ENCODE data around the gene NCAN.
A peak's percentile ranks its signal among the peaks of the same experiment; 100 is the strongest.
"Not testable (repeated sequence)": the region's sequence is repeated elsewhere in the genome, so short reads cannot be mapped to it uniquely, and the experiment has no call there.

Gene NCAN

DNA sequence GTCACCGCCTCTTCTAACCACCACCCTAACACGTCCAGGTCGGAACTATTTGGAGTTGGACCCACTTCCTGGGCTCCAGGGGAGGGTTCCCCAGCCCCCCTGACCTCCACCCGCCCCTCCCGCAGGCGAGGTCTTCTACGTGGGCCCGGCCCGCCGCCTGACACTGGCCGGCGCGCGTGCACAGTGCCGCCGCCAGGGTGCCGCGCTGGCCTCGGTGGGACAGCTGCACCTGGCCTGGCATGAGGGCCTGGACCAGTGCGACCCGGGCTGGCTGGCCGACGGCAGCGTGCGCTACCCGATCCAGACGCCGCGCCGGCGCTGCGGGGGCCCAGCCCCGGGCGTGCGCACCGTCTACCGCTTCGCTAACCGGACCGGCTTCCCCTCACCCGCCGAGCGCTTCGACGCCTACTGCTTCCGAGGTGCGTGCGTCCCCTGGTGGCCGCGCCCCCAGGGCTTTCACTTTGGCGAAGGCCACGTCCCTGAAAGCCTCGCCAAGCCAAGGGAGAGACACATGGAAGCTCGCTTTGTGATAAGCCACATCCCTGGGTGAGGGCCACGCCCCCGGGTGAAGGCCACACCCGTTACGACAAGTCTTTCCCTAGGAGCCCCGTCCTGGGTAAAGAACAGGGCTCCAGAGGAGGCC lies 13.2 kb downstream of the NCAN start:
- peak; percentile 100 for DNase-seq (ENCODE audit: low spot score)

DNA sequence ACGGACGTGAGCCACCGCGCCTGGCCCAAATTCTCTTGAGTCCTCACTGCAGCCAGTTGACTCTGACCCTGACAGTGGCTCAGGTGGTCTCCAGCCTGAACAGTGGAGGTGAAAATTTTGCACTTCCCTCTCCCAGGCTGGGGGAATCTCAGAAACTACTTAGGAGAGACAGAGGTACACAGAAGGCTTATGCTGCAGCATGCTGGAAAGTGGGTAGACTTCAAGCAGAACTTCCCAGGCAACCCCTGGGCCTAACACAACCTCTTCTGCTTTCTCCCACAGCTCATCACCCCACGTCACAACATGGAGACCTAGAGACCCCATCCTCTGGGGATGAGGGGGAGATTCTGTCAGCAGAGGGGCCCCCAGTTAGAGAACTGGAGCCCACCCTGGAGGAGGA lies 14.4 kb downstream of the NCAN start:
- no peak for DNase-seq (ENCODE audit: low spot score)

DNA sequence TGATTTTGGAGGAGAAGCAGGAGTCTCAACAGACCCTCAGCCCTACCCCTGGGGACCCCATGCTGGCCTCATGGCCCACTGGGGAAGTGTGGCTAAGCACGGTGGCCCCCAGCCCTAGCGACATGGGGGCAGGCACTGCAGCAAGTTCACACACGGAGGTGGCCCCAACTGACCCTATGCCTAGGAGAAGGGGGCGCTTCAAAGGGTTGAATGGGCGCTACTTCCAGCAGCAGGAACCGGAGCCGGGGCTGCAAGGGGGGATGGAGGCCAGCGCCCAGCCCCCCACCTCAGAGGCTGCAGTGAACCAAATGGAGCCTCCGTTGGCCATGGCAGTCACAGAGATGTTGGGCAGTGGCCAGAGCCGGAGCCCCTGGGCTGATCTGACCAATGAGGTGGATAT lies 14.9 kb downstream of the NCAN start:
- no peak for DNase-seq (ENCODE audit: low spot score)

DNA sequence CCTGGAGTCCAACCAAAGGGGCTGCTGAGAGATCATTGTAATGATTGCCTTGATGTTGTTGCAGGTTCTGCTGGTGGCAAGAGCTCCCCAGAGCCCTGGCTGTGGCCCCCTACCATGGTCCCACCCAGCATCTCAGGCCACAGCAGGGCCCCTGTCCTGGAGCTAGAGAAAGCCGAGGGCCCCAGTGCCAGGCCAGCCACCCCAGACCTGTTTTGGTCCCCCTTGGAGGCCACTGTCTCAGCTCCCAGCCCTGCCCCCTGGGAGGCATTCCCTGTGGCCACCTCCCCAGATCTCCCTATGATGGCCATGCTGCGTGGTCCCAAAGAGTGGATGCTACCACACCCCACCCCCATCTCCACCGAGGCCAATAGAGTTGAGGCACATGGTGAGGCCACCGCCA lies 15.5 kb downstream of the NCAN start:
- DNase-seq (ENCODE audit: low spot score): no peak

DNA sequence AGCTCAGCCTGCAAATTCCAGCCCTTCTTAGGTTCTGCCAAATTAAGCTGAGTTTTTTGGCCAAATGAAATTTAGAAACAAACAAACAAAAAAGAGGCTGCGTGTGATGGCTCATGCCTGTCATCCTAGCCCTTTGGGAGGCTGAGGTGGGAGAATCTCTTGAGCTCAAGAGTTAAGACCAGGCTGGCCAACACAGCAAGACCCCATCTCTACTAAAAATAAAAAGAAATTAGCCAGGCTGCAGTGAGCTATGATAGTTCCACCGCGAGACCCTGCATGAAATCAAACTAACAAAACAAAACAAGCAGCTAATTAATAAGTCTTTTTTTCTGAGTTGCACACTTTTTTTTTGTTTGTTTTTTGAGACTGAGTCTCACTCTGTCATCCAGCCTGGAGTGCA lies 17.9 kb downstream of the NCAN start:
- DNase-seq (ENCODE audit: low spot score): no peak

DNA sequence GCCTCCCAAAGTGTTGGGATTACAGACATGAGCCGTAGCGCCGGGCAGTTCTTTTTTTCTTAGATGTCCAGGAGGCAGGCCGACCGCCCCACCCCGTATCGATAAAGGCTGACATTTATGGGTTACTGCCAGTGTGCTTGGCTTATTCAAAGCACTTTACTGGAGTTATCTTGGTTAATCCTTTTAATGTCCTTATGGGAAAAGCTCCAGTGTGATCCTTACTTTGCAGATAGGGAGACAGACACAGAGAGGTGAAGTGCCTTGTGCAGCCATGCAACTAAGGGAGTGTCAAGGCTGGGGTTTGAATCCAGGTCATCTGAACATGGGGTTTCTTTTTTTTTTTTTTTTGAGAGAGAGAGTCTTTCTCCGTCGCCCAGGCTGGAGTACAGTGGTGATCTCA lies 19.2 kb downstream of the NCAN start:
- no peak for DNase-seq (ENCODE audit: low spot score)

DNA sequence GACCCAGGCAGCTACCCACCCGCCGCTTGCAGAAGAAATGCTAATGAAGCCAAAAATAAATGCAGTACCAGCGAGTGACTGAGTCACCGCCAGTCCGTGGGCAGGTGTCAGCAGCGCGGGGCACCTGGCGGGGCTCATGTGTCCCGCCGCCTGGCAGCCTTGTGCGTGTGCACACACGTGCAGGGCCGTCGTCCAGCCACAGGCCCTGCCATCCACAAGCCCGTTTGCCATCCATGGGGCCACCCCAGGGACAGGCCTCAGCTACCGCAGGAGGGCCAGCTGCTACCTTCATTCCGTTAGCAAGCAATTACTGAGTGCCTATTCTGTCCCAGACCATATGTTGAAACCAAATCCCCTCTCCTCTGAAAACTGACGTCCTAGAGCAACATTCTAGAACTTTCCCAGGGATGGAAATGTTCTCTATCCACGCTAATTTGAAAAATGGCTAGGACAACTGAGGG lies 20.5 kb downstream of the NCAN start:
- no peak for DNase-seq (ENCODE audit: low spot score)

DNA sequence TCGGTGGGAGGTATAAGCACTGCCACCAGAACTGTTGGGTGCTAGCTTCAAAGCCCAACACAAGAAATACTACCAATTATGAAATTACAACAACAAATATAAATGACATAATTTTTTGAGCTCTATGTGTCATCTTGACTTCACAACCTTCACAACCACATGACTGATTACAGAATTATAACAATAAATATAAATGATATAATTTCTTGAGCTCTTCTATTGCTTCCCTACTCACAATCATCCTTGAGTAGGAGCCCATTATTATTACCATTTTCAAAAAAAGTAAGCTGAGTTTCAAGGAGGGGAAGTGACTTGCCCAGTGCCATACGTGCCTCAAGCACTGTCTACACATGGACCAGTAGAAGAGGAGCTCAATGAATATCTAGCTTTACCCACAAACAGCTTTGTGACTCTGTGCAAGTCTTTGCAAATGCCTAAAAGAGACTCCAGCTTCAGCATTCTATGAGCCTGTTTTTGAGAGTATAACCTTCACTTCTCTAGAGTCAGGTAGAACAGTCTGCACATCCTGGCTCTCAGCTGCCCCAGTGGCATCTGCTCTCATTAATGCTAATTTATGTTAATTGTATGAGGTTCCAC lies 22.6 kb downstream of the NCAN start:
- no peak for DNase-seq (ENCODE audit: low spot score)

DNA sequence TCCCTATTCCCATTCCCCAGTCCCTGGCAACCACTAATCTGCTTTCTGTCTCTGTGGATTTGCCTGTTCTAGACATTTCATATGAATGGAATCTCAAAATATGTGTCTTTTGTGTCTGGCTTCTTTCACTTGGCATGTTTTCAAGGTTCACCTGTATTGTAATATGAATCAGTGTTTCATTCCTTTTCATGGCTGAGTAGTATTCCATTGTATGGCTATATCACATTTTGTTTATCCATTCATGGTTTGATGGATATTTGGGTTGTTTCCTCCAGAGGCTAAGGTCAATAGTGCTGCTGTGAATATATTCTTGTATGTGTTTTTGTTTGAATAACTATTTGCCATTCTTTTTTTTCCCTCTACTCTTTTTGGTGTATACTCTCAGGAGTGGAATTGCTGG lies 24.4 kb downstream of the NCAN start:
- no peak for DNase-seq (ENCODE audit: low spot score)

DNA sequence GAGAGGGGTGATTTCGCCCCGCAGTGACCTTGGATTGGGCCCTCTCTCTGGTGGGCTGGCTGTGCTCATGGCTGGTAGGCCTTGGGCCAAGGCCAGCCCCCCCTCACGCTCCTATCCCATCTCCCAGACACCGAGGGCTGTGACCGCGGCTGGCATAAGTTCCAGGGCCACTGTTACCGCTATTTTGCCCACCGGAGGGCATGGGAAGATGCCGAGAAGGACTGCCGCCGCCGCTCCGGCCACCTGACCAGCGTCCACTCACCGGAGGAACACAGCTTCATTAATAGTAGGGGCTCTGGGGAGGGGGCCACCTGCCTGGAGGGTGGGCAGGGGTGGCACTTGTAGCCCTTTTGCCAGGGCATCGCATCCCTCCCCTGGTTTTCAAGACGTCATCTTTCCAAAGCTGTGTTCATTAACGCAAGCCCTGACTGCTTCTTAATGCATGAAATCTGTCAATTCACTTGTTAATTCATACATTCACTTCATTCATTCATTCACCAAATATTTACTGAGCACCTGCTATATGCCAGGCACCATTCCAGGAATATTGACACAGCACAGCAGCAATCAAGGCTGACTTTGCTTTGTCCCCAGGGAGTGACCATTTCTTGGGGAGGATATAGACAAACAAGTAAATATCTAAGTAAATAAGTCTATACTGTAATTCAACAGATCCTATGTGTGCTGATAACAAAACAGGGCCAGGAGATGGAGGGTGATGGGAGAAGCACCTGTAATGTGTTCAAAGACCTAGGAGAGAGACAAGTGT lies 26.6 kb downstream of the NCAN start:
- DNase-seq (ENCODE audit: low spot score): no peak

DNA sequence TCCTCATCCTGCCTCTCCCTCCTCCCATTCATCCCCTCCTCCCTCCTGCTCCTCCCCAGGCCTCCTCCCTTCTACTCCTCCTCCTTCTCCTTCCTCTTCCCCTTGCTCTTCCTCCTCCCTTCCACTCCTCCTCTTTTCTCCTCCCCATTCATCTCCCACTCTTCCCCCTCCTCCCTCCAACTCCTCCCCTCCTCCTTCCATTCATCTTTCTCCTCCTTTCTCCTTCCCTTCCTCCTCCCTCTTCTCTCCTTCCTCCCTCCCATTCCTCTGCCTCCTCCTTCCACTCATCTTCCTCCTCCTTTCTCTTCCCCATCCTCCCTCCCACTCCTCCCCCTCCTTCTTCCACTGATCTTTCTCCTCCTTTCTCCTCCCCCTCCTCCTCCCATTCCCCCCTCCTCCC lies 27.9 kb downstream of the NCAN start:
- DNase-seq (ENCODE audit: low spot score): no peak

DNA sequence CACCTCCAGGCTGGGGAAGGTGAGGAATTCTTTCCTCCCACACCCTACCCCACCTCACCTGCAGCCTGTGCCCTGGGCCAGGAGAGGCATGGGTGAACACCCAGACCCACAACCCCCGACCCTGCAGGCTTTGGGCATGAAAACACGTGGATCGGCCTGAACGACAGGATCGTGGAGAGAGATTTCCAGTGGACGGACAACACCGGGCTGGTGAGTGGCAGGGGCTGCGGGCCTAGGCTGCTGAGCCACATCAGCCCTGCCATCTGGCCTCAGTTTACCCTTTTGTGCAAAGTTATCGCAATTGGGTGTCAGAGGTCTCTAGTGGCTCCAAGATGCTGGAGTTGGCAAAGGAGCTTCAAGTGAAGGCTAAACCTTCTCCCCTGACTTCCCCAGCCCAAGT lies 28.7 kb downstream of the NCAN start:
- DNase-seq (ENCODE audit: low spot score): no peak

DNA sequence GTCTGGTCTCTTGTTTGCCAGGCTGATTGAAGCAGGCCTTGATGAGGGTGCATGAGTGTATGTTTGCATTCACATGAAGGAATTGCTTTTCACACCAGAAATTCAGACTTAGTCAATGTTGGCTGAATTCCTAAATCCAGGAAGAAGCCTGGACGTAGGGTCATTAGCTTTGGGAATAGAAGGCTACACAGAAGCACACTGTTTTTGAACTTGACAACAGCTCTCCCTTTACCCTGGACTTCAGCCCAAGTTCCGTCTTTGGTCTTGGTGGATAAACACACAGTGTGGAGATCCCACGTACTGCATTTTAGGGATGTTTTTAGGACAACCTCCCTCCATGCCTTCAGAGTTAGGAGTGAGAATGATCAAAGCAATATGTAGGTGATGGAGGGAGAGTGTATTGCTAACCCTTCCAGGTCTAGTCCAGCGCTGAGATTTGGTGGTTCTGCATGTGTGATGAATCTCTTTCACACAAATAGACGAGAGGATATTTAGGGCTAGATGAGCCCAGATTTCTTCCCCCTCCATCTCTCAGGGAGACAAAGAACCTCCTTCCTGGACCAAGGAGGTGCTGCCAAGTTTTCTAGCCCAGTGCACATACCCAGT lies 38.5 kb downstream of the NCAN start:
- DNase-seq (ENCODE audit: low spot score): no peak

DNA sequence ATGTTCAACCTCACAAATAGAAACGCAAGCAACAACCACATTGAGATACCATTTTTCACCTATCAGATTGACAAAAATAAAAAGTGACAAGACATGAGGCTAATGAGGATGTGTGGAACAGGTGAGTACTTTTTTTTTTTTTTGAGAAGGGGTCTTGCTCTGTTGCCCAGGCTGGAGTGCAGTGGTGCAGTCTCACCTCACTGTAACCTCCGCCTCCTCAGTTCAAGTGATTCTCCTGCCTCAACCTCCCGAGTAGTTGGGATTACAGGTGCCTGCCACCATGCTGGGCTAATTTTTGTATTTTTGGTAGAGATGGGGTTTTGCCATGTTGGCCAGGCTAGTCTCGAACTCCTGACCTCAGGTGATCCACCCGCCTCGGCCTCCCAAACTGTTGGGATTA lies 41.7 kb downstream of the NCAN start:
- not testable (repeated sequence) for DNase-seq (ENCODE audit: low spot score)

DNA sequence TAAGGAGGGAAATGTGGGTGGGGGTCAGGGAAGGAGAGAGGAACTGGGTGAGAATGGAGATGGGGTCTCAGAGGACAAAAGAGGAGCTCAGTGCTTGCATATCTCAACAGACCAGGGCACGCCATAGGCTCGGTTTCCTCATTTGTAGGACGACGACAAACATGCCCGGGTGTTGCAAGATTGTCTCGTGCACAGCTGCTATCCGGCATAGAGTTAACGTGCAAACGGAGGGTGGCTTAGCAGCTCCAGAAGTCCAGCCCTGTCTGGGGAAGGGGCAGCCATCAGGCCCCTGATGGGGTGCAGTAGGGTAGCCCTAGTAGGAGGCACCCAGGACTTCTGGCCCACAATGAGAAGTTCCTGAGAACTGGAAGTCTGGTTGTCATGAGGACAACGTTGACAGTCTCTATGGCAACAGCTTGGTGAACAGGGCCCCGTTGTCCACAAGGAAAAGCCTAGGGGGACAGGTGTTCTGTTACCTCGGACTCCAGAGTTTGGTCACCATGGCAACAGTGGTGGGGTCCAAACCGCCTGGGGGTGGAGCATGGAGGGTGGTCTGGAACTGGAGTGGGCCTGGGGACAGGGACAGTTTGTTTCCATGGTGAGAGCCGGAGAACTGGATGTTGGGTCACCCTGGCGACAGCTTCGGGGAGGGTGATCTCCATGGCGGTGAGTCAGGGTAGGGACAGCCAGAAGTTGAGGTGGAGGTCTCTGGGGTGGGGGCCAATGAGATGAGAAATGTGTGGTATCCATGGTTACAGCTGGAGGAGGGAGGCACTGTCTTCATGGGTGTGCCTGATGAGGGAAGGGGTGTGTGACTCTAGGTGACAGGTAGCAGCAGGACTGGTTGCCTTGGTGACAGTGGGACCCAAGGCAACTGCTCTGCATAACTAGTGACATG lies 44.6 kb downstream of the NCAN start:
- DNase-seq (ENCODE audit: low spot score): peak; percentile 71

DNA sequence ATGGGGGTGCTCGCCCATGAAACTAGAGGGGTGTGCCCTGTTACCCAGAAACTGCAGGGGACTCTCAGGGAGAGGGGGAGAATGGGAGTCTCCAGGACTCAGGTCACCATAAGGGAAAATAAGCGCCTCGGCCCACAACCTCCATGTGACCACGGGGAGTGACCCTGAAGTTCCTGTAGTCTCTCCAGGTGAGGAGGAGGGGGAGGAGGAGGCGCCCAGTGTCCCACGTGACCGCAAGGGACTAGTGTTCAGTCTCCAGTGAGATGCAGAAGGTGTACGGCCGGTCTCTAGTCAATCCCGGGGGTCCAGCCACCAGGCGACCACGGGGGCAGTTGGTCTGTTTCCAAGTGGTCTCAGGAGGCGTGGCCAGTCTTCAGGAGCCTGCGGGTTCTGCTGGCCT lies 45.4 kb downstream of the NCAN start:
- no peak for DNase-seq (ENCODE audit: low spot score)

DNA sequence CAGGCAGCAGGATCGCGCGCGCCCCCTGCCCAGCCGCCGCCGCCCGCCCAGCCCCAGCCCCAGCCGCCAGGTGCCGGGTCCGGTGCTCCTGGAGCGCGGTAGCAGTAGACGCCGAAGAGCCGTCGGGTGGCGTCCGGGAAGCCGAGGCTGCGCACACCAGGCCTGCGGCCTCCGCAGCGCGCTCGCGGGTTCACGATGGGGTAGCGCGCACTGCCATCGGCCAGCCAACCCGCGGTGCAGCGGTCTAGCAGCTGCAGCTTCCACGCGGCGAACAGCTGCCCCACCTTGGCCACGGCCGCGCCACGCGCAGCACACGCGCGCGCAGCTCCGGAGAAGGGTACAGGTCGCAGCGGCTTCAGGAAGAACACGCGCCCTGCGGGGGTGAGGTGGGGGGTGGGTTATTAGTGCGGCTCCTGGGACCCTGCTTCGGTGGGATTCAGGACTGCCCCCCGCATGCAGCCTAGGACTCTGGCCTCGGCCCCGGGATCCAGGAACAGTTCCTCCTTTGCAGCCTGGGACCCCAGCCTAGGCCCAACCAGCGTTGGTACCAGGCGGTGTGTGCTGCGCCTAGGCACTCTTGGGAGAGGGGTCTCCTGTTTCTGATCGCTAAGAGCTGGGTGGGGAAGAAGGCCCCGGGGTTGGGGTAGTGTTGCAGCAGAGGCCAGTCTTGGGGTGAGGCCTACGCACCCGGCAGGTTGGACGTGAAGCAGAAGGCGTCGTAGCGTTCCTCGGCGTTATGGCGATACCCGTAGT lies 46.3 kb downstream of the NCAN start:
- no peak for DNase-seq (ENCODE audit: low spot score)

DNA sequence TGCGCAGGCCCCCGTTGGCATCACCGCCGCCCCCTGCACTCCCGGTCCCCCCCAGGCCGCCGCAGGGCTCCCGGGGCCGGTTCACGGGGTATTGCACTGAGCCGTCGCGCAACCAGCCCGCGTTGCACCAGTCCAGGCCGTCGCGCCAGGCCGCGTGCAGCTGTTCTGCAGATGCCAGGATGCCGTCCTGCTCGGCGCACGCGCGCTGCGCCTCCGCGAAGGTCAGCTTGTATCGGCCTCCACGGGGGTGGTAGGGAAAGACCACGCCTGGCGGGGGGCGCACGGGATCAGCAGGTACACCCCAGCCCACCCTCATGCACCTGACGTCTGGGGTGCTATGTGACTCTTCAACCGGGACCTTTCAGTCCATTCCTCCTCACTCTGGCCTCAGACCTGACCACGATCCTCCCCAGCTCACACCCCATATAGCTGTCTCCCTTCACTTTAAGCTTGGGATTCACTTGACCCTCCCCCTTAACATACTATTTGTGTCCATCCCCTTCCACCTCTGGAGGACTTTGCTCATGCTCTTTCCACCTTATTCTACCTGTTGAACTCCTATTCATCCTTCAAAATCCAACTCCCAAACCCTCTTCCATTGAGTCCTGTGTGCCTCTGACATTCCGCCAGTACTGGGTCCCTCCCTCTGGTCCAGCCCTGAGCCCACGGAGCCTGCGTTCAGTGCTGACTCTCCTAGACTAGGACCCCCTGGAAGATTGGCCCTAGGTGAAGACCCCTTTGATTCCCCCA lies 47.0 kb downstream of the NCAN start:
- no peak for DNase-seq (ENCODE audit: low spot score)

DNA sequence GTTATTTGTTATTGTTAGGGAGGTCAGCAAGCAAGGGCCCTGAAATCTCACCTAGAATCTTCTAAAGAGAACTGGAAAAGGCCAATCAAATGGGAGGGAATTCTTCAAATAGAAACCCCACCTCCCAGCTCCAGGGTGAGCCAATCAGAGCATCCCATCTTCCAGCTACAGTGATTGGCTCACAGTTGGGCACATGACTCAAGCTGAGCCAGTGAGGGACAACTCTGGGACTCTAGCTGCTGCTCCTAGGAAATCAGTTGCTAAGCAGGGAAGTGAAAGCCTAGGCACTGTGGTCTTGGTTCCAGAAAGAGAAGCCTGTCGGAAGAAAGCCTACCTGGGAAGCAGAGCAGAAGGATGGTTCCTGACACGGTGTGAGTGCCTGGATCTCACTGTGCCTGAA lies 48.0 kb downstream of the NCAN start:
- DNase-seq (ENCODE audit: low spot score): peak; percentile 86

DNA sequence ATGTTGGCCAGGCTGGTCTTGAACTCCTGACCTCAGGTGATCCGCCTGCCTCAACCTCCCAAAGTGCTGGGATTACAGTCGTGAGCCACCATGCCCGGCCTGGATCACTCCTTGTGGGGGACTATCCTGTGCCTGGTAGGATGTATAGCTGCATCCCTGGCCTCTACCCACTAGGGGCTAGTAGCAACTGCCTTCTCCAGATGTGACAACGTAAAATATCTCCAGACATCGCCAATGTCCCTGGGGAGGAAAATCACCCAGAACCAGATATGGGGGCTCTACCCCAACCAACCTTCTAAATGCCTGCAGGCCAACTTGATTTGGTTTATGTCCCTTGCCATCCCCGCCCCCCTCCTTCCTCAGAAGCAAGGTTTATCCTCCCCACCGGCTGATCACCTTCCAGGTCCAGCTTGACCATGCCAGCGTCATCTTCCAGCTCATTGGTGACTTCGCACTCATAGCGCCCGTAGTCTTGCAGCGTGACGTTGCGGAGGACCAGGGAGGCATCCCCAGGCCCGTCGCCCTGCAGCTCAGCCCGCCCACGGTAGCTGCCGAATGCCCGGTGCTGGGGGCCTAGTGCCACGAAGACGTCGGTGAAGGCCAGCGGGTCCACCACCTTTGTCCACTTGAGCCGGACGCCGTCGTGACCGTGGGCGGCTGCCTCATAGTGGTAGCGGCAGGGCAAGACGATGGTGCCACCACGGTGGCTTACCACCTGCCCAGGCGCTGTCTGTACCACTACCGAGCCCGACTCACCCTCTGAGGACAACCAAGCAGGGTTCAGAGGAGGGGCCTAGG lies 48.9 kb downstream of the NCAN start:
- no peak for DNase-seq (ENCODE audit: low spot score)
